ENCODE data around the gene DRAM2. TPM values are rescaled to one million over a fixed set of nuclear protein-coding genes. Genes with fewer than 3 reads are reported as not detected.

DRAM2 gene
- total and polyA plus RNA-seq, 2 donors (not counting 3 experiments of a cell fraction or from before 2014, with no cell fraction given) = 21.7 to 55.9 TPM

GRCh38 chr1:111172463-111172862, 32.6 kb upstream of the DRAM2 start:
- H3K4me3 ChIP-seq (replicated peaks in 1 of 3; ENCODE audit: insufficient read depth in 1 of 3, low read depth in 1 of 3, low read length in 3 of 3) = no peak overlapping the region
- BruUV-seq (replicated peaks) = no TSS peak
- intact Hi-C loops (cut with micrococcal nuclease) (no loop called here), dilution Hi-C loops (cut with MboI; ENCODE audit: extremely low pct_ligation_motif_present, low sequenced_read_pairs) (no loop called here)
- no peak overlapping the region for H3K9ac ChIP-seq (replicated peaks; ENCODE audit: extremely low read depth, insufficient read depth, low read length)
- CTCF ChIA-PET = interaction anchor here (1.0 to 1.4 kb wide), 2 partner anchors 10 to 22 kb away, joined by 3 read pairs; no protein-coding TSS in a partner anchor
- H3K4me1 ChIP-seq (ENCODE audit: control insufficient read depth, extremely low read depth, insufficient read depth, low read length) = peaks cover 3% of the 10 kb centered on the region
- DNase-seq (ENCODE audit: low read depth, low spot score) = no peak
- no peak overlapping the region for H3K4me2 ChIP-seq (ENCODE audit: insufficient read depth, low read length)
- H3K9me1 ChIP-seq (replicated peaks; ENCODE audit: control insufficient read depth, extremely low read depth, insufficient read depth, low read length) = no peaks in the 10 kb centered on the region
- POLR2A ChIA-PET = no interaction called here
- peaks cover 2 to 7% of the 10 kb centered on the region in 2 experiments for H3K36me3 ChIP-seq (ENCODE audit: control insufficient read depth in 2 of 2, extremely low read depth in 1 of 2, insufficient read depth in 2 of 2, low read length in 2 of 2)
- H4K20me1 ChIP-seq (replicated peaks; ENCODE audit: control insufficient read depth, extremely low read depth, insufficient read depth, low read length) = no peaks in the 10 kb centered on the region
- no peak overlapping the region for H2AFZ ChIP-seq (ENCODE audit: low read depth, low read length)
- FAIRE-seq = no peak
- TF ChIP-seq FOS (IDR thresholded peaks at IDR 0.05; ENCODE audit: borderline replicate concordance, insufficient read depth, low read length) = no peak
- TF ChIP-seq GATA2 (IDR thresholded peaks at IDR 0.05; ENCODE audit: insufficient read depth, insufficient read length, low read depth, low read length) = no peak
- no peak for TF ChIP-seq MAX (IDR thresholded peaks at IDR 0.05; ENCODE audit: insufficient read depth, insufficient read length)
- TF ChIP-seq EZH2 (IDR thresholded peaks at IDR 0.05; ENCODE audit: borderline replicate concordance, low read depth, low read length, severe bottlenecking) = no peak
- TF ChIP-seq, protein P1, sequence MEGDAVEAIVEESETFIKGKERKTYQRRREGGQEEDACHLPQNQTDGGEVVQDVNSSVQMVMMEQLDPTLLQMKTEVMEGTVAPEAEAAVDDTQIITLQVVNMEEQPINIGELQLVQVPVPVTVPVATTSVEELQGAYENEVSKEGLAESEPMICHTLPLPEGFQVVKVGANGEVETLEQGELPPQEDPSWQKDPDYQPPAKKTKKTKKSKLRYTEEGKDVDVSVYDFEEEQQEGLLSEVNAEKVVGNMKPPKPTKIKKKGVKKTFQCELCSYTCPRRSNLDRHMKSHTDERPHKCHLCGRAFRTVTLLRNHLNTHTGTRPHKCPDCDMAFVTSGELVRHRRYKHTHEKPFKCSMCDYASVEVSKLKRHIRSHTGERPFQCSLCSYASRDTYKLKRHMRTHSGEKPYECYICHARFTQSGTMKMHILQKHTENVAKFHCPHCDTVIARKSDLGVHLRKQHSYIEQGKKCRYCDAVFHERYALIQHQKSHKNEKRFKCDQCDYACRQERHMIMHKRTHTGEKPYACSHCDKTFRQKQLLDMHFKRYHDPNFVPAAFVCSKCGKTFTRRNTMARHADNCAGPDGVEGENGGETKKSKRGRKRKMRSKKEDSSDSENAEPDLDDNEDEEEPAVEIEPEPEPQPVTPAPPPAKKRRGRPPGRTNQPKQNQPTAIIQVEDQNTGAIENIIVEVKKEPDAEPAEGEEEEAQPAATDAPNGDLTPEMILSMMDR (IDR thresholded peaks at IDR 0.05; ENCODE audit: extremely low read depth in 1 of 2, insufficient read depth in 1 of 2, low read depth in 1 of 2, low read length in 2 of 2) = no peak
- no peak for TF ChIP-seq MYC (IDR thresholded peaks at IDR 0.05; ENCODE audit: low read depth, low read length)
- no peak for TF ChIP-seq POLR2AphosphoS5 (IDR thresholded peaks at IDR 0.05; ENCODE audit: insufficient read depth, low read depth, low read length)
- no peak for TF ChIP-seq JUN (IDR thresholded peaks at IDR 0.05; ENCODE audit: borderline replicate concordance, insufficient read depth, insufficient read length, low read depth)
- TF ChIP-seq POLR2A (IDR thresholded peaks at IDR 0.05; ENCODE audit: low read depth, low read length) = no peak
- no peaks in the 10 kb centered on the region for H3K27me3 ChIP-seq (ENCODE audit: control insufficient read depth in 2 of 2, insufficient read depth in 2 of 2, low read length in 2 of 2)
- peaks cover 2% of the 10 kb centered on the region for H3K79me2 ChIP-seq (ENCODE audit: control insufficient read depth, insufficient read depth, low read length)
- H3K27ac ChIP-seq (ENCODE audit: insufficient read depth, low read depth, low read length) = no peak overlapping the region
- no peaks in the 10 kb centered on the region for H3K9me3 ChIP-seq (replicated peaks; ENCODE audit: control insufficient read depth, insufficient read depth, low read length)
